Fibroblast of peridontal ligament (primary cell): ENCODE data around the gene BEND5.

Source experiments
- DNase-seq: peaks from one replicate; pipeline ENCODE4 v3.0.0-alpha.2; 2010; ENCODE audit errors: extremely low read depth

Gene BEND5

GRCh38 chr1:48680411-48681035 lies 96.2 kb downstream of the BEND5 start:
- no peak for DNase-seq

DNA sequence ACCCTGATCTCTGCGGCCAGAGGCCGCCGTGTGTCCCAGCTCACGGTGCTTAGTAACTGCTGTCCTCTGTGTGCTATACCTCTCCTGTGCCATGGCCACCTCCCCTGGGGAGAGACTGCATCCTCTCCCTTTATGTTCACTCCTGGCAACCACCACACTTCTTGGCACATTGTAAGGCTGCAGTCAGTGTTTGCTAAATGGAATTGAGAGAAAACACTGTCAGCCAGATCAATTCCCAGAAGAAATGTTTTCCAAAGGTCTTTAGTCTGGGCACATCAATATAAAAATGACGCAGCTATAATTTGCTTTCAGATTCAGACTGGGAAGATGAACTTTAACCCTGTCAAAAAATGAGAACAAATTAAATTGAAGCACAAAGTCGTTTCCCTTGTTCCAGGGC lies 96.8 kb downstream of the BEND5 start:
- DNase-seq: no peak

DNA sequence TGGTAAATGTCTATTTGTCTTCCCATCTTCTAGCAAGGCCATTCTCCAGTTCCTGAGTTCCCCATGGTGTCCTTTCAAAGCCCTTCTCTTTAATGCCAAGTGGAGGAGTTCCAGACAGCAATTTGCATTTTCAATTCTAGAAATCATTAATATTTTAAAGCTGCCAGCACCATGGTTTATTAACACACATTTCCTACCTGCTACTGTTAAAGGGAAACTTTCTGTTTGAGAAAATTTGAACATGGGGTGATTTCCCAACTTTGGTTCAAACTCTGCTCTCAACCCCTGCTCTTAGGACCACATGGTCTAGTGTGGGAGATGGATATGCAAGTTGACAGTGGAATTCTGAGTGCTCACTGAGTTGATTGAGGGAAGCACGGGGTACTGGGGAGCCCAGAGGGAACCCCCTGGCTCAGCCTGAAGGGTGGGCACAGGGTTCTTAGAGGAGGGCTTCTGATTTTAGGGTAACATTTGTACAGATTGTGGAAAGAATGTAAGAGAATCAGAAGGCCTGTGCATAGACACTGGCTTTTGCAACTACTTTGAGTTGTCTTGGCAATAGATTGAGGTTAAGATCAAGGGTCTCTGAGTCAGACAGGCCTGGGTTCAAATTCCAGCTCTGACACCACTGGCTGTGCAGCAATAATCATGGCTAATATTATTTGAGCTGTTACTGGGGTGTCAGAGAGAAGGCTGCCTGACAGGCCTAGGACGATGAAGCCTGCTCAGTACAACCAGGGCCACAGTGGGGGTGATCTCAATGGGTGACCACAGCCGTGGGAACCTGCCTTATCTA lies 97.8 kb downstream of the BEND5 start:
- DNase-seq: no peak
